Esophagus squamous epithelium (tissue), 4 donors: ENCODE results near the gene SSX7.

Experiments
- CTCF ChIP-seq, 6 experiments: fragments of 450-650 bp in 4 of 6; fragments of 200-600 bp in 2 of 6; sonication (generic) in 2 of 6; IDR thresholded peaks; one replicate each; pipeline ENCODE4 v1.5.1; 2016 to 2019; ENCODE audit warnings: antibody characterized with exemption in 6 of 6, mild to moderate bottlenecking in 4 of 6, moderate library complexity in 4 of 6
- POLR2A ChIP-seq, 4 donors: fragments of 450-650 bp; IDR thresholded peaks; one replicate each; pipeline ENCODE4 v1.6.1; 2017; ENCODE audit warnings: antibody characterized with exemption in 4 of 4, mild to moderate bottlenecking in 4 of 4, moderate library complexity in 3 of 4

DNA sequence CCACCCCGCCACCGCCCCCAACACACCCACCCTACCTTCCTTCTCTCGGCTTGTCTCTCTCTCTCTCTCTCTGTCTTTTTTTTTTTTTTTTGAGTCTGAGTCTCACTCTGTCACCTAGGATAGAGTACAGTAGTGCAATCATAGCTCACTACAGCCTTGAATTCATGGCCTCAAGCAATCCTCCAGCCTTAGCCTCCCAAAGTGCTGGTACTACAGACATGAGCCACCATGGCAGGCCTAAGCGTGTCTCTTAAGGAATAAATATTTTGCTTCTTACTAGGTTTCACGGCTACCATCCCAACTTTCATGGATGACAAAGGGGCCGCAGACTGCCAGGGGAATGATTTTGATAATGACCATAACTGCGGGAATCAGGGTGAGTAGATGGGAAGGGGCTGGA lies 55.8 kb downstream of the SSX7 start:
- TF ChIP-seq CTCF (IDR thresholded peaks at IDR 0.05) (no peak), POLR2A (IDR thresholded peaks at IDR 0.05) (no peak)
